Measurements from ENCODE around the gene TMPRSS11B. TPM values are rescaled to one million over a fixed set of nuclear protein-coding genes. Genes with fewer than 3 reads are reported as not detected.

Gene TMPRSS11B
- polyA plus RNA-seq, 3 donors = not detected

GRCh38 chr4:68176904-68177303 is 68.6 kb downstream of the TMPRSS11B start:
- Mint-ChIP-seq H3K27me3 (ENCODE audit: low read depth in 3 of 3) (peaks cover 0 to 2% (median 1%) of the 10 kb centered on the region in 3 donors), H3K9me3 (peaks cover 0 to 2% (median 0%) of the 10 kb centered on the region in 7 donors), H3K4me3 (no peak overlapping the region), H3K27ac (no peak overlapping the region), H3K36me3 (no peaks in the 10 kb centered on the region), H3K4me1 (no peaks in the 10 kb centered on the region)
- intact Hi-C loops (cut with micrococcal nuclease) = loop anchor here (5.0 to 10.0 kb wide), 3 partner anchors 302 to 432 kb away; no protein-coding TSS in a partner anchor
- Histone ChIP-seq H3K27me3 (ENCODE audit: control insufficient read depth in 2 of 2, insufficient read depth in 2 of 2, low read length in 2 of 2) (no peaks in the 10 kb centered on the region), H4K20me1 (ENCODE audit: insufficient read depth, low read length) (no peaks in the 10 kb centered on the region), H3K4me3 (replicated peaks in 1 of 3; ENCODE audit: low read depth in 2 of 3, low read length in 3 of 3) (no peak overlapping the region), H3K4me2 (replicated peaks; ENCODE audit: extremely low read depth, low read length, poor library complexity, severe bottlenecking) (no peak overlapping the region), H3K9ac (ENCODE audit: insufficient read depth, low read length, poor library complexity, severe bottlenecking) (no peak overlapping the region), H3K79me2 (ENCODE audit: insufficient read depth, low read length) (no peaks in the 10 kb centered on the region), H3K4me1 (ENCODE audit: control insufficient read depth in 1 of 2, insufficient read depth in 2 of 2, low read length in 2 of 2) (no peaks in the 10 kb centered on the region), H3K36me3 (replicated peaks in 1 of 2; ENCODE audit: control insufficient read depth in 1 of 2, insufficient read depth in 2 of 2, low read length in 2 of 2) (no peaks in the 10 kb centered on the region), H3K27ac (ENCODE audit: low read depth in 1 of 2, low read length in 2 of 2) (no peak overlapping the region), H2AFZ (ENCODE audit: insufficient read depth, low read depth, low read length, poor library complexity, severe bottlenecking) (no peak overlapping the region), H3K9me3 (replicated peaks in 1 of 2; ENCODE audit: control insufficient read depth in 1 of 2, insufficient read depth in 1 of 2, low read length in 2 of 2) (no peaks in the 10 kb centered on the region)
- TF ChIP-seq, protein P1, sequence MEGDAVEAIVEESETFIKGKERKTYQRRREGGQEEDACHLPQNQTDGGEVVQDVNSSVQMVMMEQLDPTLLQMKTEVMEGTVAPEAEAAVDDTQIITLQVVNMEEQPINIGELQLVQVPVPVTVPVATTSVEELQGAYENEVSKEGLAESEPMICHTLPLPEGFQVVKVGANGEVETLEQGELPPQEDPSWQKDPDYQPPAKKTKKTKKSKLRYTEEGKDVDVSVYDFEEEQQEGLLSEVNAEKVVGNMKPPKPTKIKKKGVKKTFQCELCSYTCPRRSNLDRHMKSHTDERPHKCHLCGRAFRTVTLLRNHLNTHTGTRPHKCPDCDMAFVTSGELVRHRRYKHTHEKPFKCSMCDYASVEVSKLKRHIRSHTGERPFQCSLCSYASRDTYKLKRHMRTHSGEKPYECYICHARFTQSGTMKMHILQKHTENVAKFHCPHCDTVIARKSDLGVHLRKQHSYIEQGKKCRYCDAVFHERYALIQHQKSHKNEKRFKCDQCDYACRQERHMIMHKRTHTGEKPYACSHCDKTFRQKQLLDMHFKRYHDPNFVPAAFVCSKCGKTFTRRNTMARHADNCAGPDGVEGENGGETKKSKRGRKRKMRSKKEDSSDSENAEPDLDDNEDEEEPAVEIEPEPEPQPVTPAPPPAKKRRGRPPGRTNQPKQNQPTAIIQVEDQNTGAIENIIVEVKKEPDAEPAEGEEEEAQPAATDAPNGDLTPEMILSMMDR (IDR thresholded peaks at IDR 0.05) = no peak
- WGBS (ENCODE audit: insufficient coverage) = no CpG with 5 or more reads among the region's 2 CpGs
- DNase-seq = no peak

Other genes starting within 250 kb of the TMPRSS11B start
- not detected for gene TMPRSS11F, start 115.8 kb downstream of the TMPRSS11B start, polyA plus RNA-seq
- gene YTHDC1, start 104.4 kb upstream of the TMPRSS11B start, polyA plus RNA-seq = 10 to 100 TPM; 11.0 to 30.8 (median 11.5) TPM
- not detected for gene TMPRSS11E, start 201.8 kb upstream of the TMPRSS11B start, polyA plus RNA-seq

Measured in CD14-positive monocyte (primary cell).